Measurements from ENCODE around the gene PKD2L1.

PKD2L1 gene

GRCh38 chr10:100360234-100360633, 30.2 kb upstream of the PKD2L1 start:
- TF ChIP-seq YY1 (IDR thresholded peaks at IDR 0.05; ENCODE audit: insufficient read depth, insufficient read length): no peak
- no peak for TF ChIP-seq SUZ12 (IDR thresholded peaks at IDR 0.05; ENCODE audit: extremely low read depth, insufficient read depth, insufficient read length)
- no peak for TF ChIP-seq ZNF274 (IDR thresholded peaks at IDR 0.05; ENCODE audit: low read depth, low read length)
- H3K4me3 ChIP-seq (ENCODE audit: insufficient read length, low read depth): no peak overlapping the region
- H3K4me1 ChIP-seq (ENCODE audit: insufficient read depth, insufficient read length): peaks cover 6% of the 10 kb centered on the region
- no peaks in the 10 kb centered on the region for H3K9me3 ChIP-seq (ENCODE audit: insufficient read depth, low read length)
- H3K36me3 ChIP-seq (ENCODE audit: insufficient read depth, insufficient read length, low read length): peaks cover 78% of the 10 kb centered on the region
- H3K27me3 ChIP-seq (ENCODE audit: insufficient read depth, insufficient read length): no peaks in the 10 kb centered on the region
- no peak for DNase-seq (ENCODE audit: low read depth, low spot score)
- no peak overlapping the region for H3K9ac ChIP-seq (ENCODE audit: insufficient read length, low read depth)

- DNase-seq (ENCODE audit: low read depth, low spot score): no peak
- no peak for TF ChIP-seq SUZ12 (IDR thresholded peaks at IDR 0.05; ENCODE audit: extremely low read depth, insufficient read depth, insufficient read length)
- no peak for TF ChIP-seq ZNF274 (IDR thresholded peaks at IDR 0.05; ENCODE audit: low read depth, low read length)
- TF ChIP-seq YY1 (IDR thresholded peaks at IDR 0.05; ENCODE audit: insufficient read depth, insufficient read length): no peak
- Histone ChIP-seq H3K9me3 (ENCODE audit: insufficient read depth, low read length) (no peaks in the 10 kb centered on the region), H3K36me3 (ENCODE audit: insufficient read depth, insufficient read length, low read length) (peaks cover 84% of the 10 kb centered on the region), H3K4me1 (ENCODE audit: insufficient read depth, insufficient read length) (peaks cover 6% of the 10 kb centered on the region), H3K4me3 (ENCODE audit: insufficient read length, low read depth) (no peak overlapping the region), H3K27me3 (ENCODE audit: insufficient read depth, insufficient read length) (no peaks in the 10 kb centered on the region), H3K9ac (ENCODE audit: insufficient read length, low read depth) (no peak overlapping the region)
These were observed 29.6 kb upstream of the PKD2L1 start for GRCh38 chr10:100359529-100360150.

GRCh38 chr10:100359030-100359432, 29.0 kb upstream of the PKD2L1 start:
- Histone ChIP-seq H3K9ac (ENCODE audit: insufficient read length, low read depth) (no peak overlapping the region), H3K4me1 (ENCODE audit: insufficient read depth, insufficient read length) (peaks cover 9% of the 10 kb centered on the region), H3K36me3 (ENCODE audit: insufficient read depth, insufficient read length, low read length) (peaks cover 88% of the 10 kb centered on the region), H3K4me3 (ENCODE audit: insufficient read length, low read depth) (no peak overlapping the region), H3K27me3 (ENCODE audit: insufficient read depth, insufficient read length) (no peaks in the 10 kb centered on the region), H3K9me3 (ENCODE audit: insufficient read depth, low read length) (no peaks in the 10 kb centered on the region)
- no peak for TF ChIP-seq SUZ12 (IDR thresholded peaks at IDR 0.05; ENCODE audit: extremely low read depth, insufficient read depth, insufficient read length)
- no peak for TF ChIP-seq YY1 (IDR thresholded peaks at IDR 0.05; ENCODE audit: insufficient read depth, insufficient read length)
- no peak for TF ChIP-seq ZNF274 (IDR thresholded peaks at IDR 0.05; ENCODE audit: low read depth, low read length)
- no peak for DNase-seq (ENCODE audit: low read depth, low spot score)

GRCh38 chr10:100357059-100357858, 27.2 kb upstream of the PKD2L1 start:
- Histone ChIP-seq H3K27me3 (ENCODE audit: insufficient read depth, insufficient read length) (no peaks in the 10 kb centered on the region), H3K9ac (ENCODE audit: insufficient read length, low read depth) (no peak overlapping the region), H3K36me3 (ENCODE audit: insufficient read depth, insufficient read length, low read length) (peaks cover 88% of the 10 kb centered on the region), H3K4me3 (ENCODE audit: insufficient read length, low read depth) (no peak overlapping the region), H3K9me3 (ENCODE audit: insufficient read depth, low read length) (no peaks in the 10 kb centered on the region), H3K4me1 (ENCODE audit: insufficient read depth, insufficient read length) (peaks cover 7% of the 10 kb centered on the region)
- no peak for DNase-seq (ENCODE audit: low read depth, low spot score)
- TF ChIP-seq SUZ12 (IDR thresholded peaks at IDR 0.05; ENCODE audit: extremely low read depth, insufficient read depth, insufficient read length): no peak
- no peak for TF ChIP-seq YY1 (IDR thresholded peaks at IDR 0.05; ENCODE audit: insufficient read depth, insufficient read length)
- no peak for TF ChIP-seq ZNF274 (IDR thresholded peaks at IDR 0.05; ENCODE audit: low read depth, low read length)

- H3K9ac ChIP-seq (ENCODE audit: insufficient read length, low read depth): no peak overlapping the region
- H3K9me3 ChIP-seq (ENCODE audit: insufficient read depth, low read length): no peaks in the 10 kb centered on the region
- TF ChIP-seq YY1 (IDR thresholded peaks at IDR 0.05; ENCODE audit: insufficient read depth, insufficient read length) (no peak), ZNF274 (IDR thresholded peaks at IDR 0.05; ENCODE audit: low read depth, low read length) (no peak)
- peaks cover 12% of the 10 kb centered on the region for H3K4me1 ChIP-seq (ENCODE audit: insufficient read depth, insufficient read length)
- no peaks in the 10 kb centered on the region for H3K27me3 ChIP-seq (ENCODE audit: insufficient read depth, insufficient read length)
- H3K36me3 ChIP-seq (ENCODE audit: insufficient read depth, insufficient read length, low read length): peaks cover 91% of the 10 kb centered on the region
- H3K4me3 ChIP-seq (ENCODE audit: insufficient read length, low read depth): no peak overlapping the region
- no peak for DNase-seq (ENCODE audit: low read depth, low spot score)
These were observed 26.3 kb upstream of the PKD2L1 start for GRCh38 chr10:100356067-100357017.

- Histone ChIP-seq H3K9me3 (ENCODE audit: insufficient read depth, low read length) (no peaks in the 10 kb centered on the region), H3K36me3 (ENCODE audit: insufficient read depth, insufficient read length, low read length) (peaks cover 91% of the 10 kb centered on the region), H3K4me1 (ENCODE audit: insufficient read depth, insufficient read length) (peaks cover 12% of the 10 kb centered on the region), H3K27me3 (ENCODE audit: insufficient read depth, insufficient read length) (no peaks in the 10 kb centered on the region), H3K4me3 (ENCODE audit: insufficient read length, low read depth) (no peak overlapping the region), H3K9ac (ENCODE audit: insufficient read length, low read depth) (no peak overlapping the region)
- TF ChIP-seq ZNF274 (IDR thresholded peaks at IDR 0.05; ENCODE audit: low read depth, low read length) (no peak), SUZ12 (IDR thresholded peaks at IDR 0.05; ENCODE audit: extremely low read depth, insufficient read depth, insufficient read length) (no peak), YY1 (IDR thresholded peaks at IDR 0.05; ENCODE audit: insufficient read depth, insufficient read length) (no peak)
- no peak for DNase-seq (ENCODE audit: low read depth, low spot score)
These were observed 25.1 kb upstream of the PKD2L1 start for GRCh38 chr10:100355086-100355485.
